GM12878 (cell line): ENCODE results near the gene CNTN4.

Experiments used
- BMI1 ChIP-seq: fragments of 450-650 bp; IDR thresholded peaks from 2 replicates; pipeline ENCODE4 v1.6.1; 2016; ENCODE audit warnings: mild to moderate bottlenecking, moderate library complexity, borderline replicate concordance
- CTCF ChIP-seq, 3 experiments: IDR thresholded peaks in 2 of 3; conservative IDR thresholded peaks in 1 of 3; 2 replicates each; pipeline ENCODE4 v1.5.1; 2011; ENCODE audit warnings: low read depth in 3 of 3, low read length in 3 of 3, mild to moderate bottlenecking in 3 of 3, control low read depth in 2 of 3, moderate library complexity in 2 of 3, inconsistent platforms in 1 of 3, mixed read lengths in 1 of 3; ENCODE audit not compliant: control insufficient read depth in 2 of 3, insufficient read depth in 1 of 3; ENCODE audit errors: extremely low read depth in 1 of 3
- DPF2 ChIP-seq: fragments of 450-650 bp; IDR thresholded peaks from 2 replicates; pipeline ENCODE4 v1.6.1; 2017; ENCODE audit warnings: mild to moderate bottlenecking
- EZH2 ChIP-seq: IDR thresholded peaks from 2 replicates; pipeline ENCODE4 v1.6.1; 2012; ENCODE audit warnings: low read depth, mild to moderate bottlenecking, control low read depth, inconsistent platforms, low read length, borderline replicate concordance; ENCODE audit not compliant: control insufficient read depth
- HDAC2 ChIP-seq: fragments of 200-600 bp; sonication (generic); IDR thresholded peaks from 2 replicates; pipeline ENCODE4 v1.6.1; 2017
- NFIC ChIP-seq: IDR thresholded peaks from 2 replicates; pipeline ENCODE4 v1.6.1; 2012; ENCODE audit warnings: low read depth, mild to moderate bottlenecking, inconsistent platforms, low read length, moderate library complexity
- POLR2A ChIP-seq: IDR thresholded peaks from 2 replicates; pipeline ENCODE4 v1.6.1; 2011; ENCODE audit warnings: low read depth, mild to moderate bottlenecking, low read length
- SIN3A ChIP-seq: IDR thresholded peaks from 2 replicates; pipeline ENCODE4 v1.6.1; 2012; ENCODE audit warnings: low read depth, low read length, improper control_type of control experiment
- TAF1 ChIP-seq: IDR thresholded peaks from 2 replicates; pipeline ENCODE4 v1.6.1; 2011; ENCODE audit warnings: mild to moderate bottlenecking, low read depth, low read length, borderline replicate concordance
- TCF7 ChIP-seq: IDR thresholded peaks from 2 replicates; pipeline ENCODE4 v1.6.1; 2014; ENCODE audit warnings: antibody characterized with exemption, borderline replicate concordance

- TF ChIP-seq SIN3A (no peak), HDAC2 (no peak), CTCF (IDR thresholded peaks at IDR 0.05 in 2 of 3, conservative IDR thresholded peaks at IDR 0.05 in 1 of 3; ENCODE audit: control insufficient read depth in 2 of 3, extremely low read depth in 1 of 3, insufficient read depth in 1 of 3, low read depth in 3 of 3, low read length in 3 of 3) (no peak), EZH2 (no peak), POLR2A (no peak), TCF7 (no peak), DPF2 (no peak), BMI1 (no peak), NFIC (no peak), TAF1 (no peak)
These were observed 546.3 kb downstream of the CNTN4 start for GRCh38 chr3:2645001-2645400.
